ENCODE results near the gene ALG14. TPM values are rescaled to one million over a fixed set of nuclear protein-coding genes. Genes with fewer than 3 reads are reported as not detected.

The ALG14 gene
- total and polyA plus RNA-seq, 10 of the 15 experiments (the other 5 are each of a cell fraction or from before 2014, with no cell fraction given), result 2.6 to 19.2 (median 7.5) TPM

- Histone ChIP-seq H2AFZ (ENCODE audit: control insufficient read depth, low read depth, low read length) (no peak overlapping the region), H3K36me3 (ENCODE audit: control insufficient read depth in 2 of 2, insufficient read depth in 2 of 2, low read length in 1 of 2) (0 out of 4 replicates have a peak, but pooled peaks cover 0 to 4% of the 10 kb centered on the region in 2 experiments), H3K27me3 (replicated peaks in 1 of 2; ENCODE audit: control insufficient read depth in 2 of 2, insufficient read depth in 2 of 2, low read length in 1 of 2) (no peaks in the 10 kb centered on the region), H3K79me2 (ENCODE audit: control insufficient read depth, insufficient read depth, low read length) (no peaks in the 10 kb centered on the region), H3K9me3 (replicated peaks; ENCODE audit: control insufficient read depth, insufficient read depth, low read length) (no peaks in the 10 kb centered on the region), H3K9ac (ENCODE audit: control insufficient read depth, insufficient read depth, low read length) (no peak overlapping the region), H3K4me2 (ENCODE audit: control insufficient read depth, insufficient read depth) (no peak overlapping the region), H3K4me1 (ENCODE audit: control insufficient read depth, insufficient read depth, low read length) (no peaks in the 10 kb centered on the region), H3K4me3 (no peak overlapping the region), H3K27ac (ENCODE audit: control insufficient read depth, insufficient read depth) (no peak overlapping the region), H4K20me1 (ENCODE audit: control insufficient read depth, insufficient read depth) (no peaks in the 10 kb centered on the region)
- RAD21 ChIA-PET (ENCODE audit: unreplicated experiment), result no interaction called here
- intact Hi-C loops (cut with micrococcal nuclease; ENCODE audit: unreplicated experiment) (no loop called here), in situ Hi-C loops (cut with MboI) (no loop called here)
- no peak for DNase-seq (ENCODE audit: low read depth, low spot score)
- CTCF ChIA-PET, result interaction anchor here (1.4 kb wide), 1 partner anchor 20 kb away, joined by 4 read pairs; no protein-coding TSS in a partner anchor
- BruUV-seq (replicated peaks), result no TSS peak
- SMC1A ChIA-PET (ENCODE audit: uncharacterized antibody, unreplicated experiment), result no interaction called here
- 64% methylated on average over 4 of the region's 4 CpGs for WGBS (ENCODE audit: insufficient coverage, insufficient replicate concordance, low lambda C conversion rate, missing lambda C conversion rate)
- FAIRE-seq, result no peak
- POLR2A ChIA-PET, result interaction anchor here (1.1 kb wide), 1 partner anchor 8 kb away, joined by 3 read pairs; no protein-coding TSS in a partner anchor
- no peak for TF ChIP-seq SREBF2 (IDR thresholded peaks at IDR 0.05; ENCODE audit: low read length)
- no peak for TF ChIP-seq RBBP5 (conservative IDR thresholded peaks at IDR 0.05)
- no peak for TF ChIP-seq STAT3 (IDR thresholded peaks at IDR 0.05; ENCODE audit: low read depth, low read length)
- TF ChIP-seq SUZ12 (IDR thresholded peaks at IDR 0.05; ENCODE audit: unreplicated experiment), result no peak
- no peak for TF ChIP-seq BCL3 (IDR thresholded peaks at IDR 0.05; ENCODE audit: borderline replicate concordance, insufficient read depth, low read depth, low read length, poor library complexity, severe bottlenecking)
- TF ChIP-seq SMAD1 (IDR thresholded peaks at IDR 0.05; ENCODE audit: low read depth, partially characterized antibody), result no peak
- TF ChIP-seq ZBTB11 (CRISPR knock-in tag; IDR thresholded peaks at IDR 0.05), result no peak
- no peak for TF ChIP-seq PKNOX1 (IDR thresholded peaks at IDR 0.05)
- TF ChIP-seq BMI1 (IDR thresholded peaks at IDR 0.05; ENCODE audit: borderline replicate concordance), result no peak
- no peak for TF ChIP-seq BRCA1 (IDR thresholded peaks at IDR 0.05; ENCODE audit: low read depth, low read length)
- TF ChIP-seq ZBTB4 (CRISPR knock-in tag; IDR thresholded peaks at IDR 0.05), result no peak
- no peak for TF ChIP-seq NR2C2 (IDR thresholded peaks at IDR 0.05; ENCODE audit: borderline replicate concordance, control insufficient read depth, insufficient read length, low read depth)
- ATAC-seq, result no peak
Observed at GRCh38 chr1:95021119-95021518, 51.6 kb downstream of the ALG14 start.
